Uterus (tissue), 4 donors: Measurements from ENCODE around the gene STUB1. TPM values are rescaled to one million over a fixed set of nuclear protein-coding genes. Genes with fewer than 3 reads are reported as not detected.

Experiments
- DNase-seq, 2 donors: peaks; one replicate each; pipeline ENCODE4 v3.0.0-alpha.2; 2019 to 2020
- H3K27ac ChIP-seq, 2 donors: fragments of 200-600 bp; sonication (generic); 1 replicate in 1 of 2; 2 replicates in 1 of 2; pipeline ENCODE4 v1.5.1; 2016 to 2018
- H3K27me3 ChIP-seq, 2 donors: fragments of 200-600 bp; sonication (generic); one replicate each; pipeline ENCODE4 v1.5.1; 2018 to 2019; ENCODE audit warnings: control low read depth in 1 of 2
- H3K36me3 ChIP-seq, 2 donors: fragments of 200-600 bp; sonication (generic); one replicate each; pipeline ENCODE4 v1.5.1; 2019; ENCODE audit warnings: control low read depth in 1 of 2
- H3K4me1 ChIP-seq, 2 donors: fragments of 200-600 bp; sonication (generic); one replicate each; pipeline ENCODE4 v1.5.1; 2018 to 2019; ENCODE audit warnings: control low read depth in 1 of 2
- H3K4me3 ChIP-seq, 2 donors: fragments of 200-600 bp; sonication (generic); 1 replicate in 1 of 2; 2 replicates in 1 of 2; pipeline ENCODE4 v1.5.1; 2018 to 2019; ENCODE audit warnings: mild to moderate bottlenecking in 1 of 2
- H3K9me3 ChIP-seq, 2 donors: fragments of 200-600 bp; sonication (generic); one replicate each; pipeline ENCODE4 v1.5.1; 2019; ENCODE audit warnings: control low read depth in 1 of 2
- CTCF ChIP-seq, 4 experiments: fragments of 200-600 bp in 2 of 4; fragments of 450-650 bp in 2 of 4; sonication (generic) in 2 of 4; IDR thresholded peaks; one replicate each; pipeline ENCODE4 v1.5.1; 2016 to 2019; ENCODE audit warnings: antibody characterized with exemption in 4 of 4, mild to moderate bottlenecking in 2 of 4, moderate library complexity in 1 of 4
- POLR2A ChIP-seq, 2 donors: fragments of 450-650 bp; IDR thresholded peaks; one replicate each; pipeline ENCODE4 v1.6.1; 2016; ENCODE audit warnings: antibody characterized with exemption in 2 of 2, mild to moderate bottlenecking in 1 of 2, moderate library complexity in 1 of 2
- intact Hi-C: fragments of 100-400 bp; cut with DNase I; formaldehyde crosslinking; loops from one replicate; pipeline ENCODE4 v1.15.1; 2023; ENCODE audit warnings: low total_unique reads
- total RNA-seq, 4 donors: library from RNA; depleted of rRNA in 3 of 4; stranded (reverse); fragments of >200 nt in 3 of 4; gene quantifications; one replicate each; pipeline versions ENCODE4 v1.1.0 to v1.2.4, GENCODE V29; 2014 to 2023
- donor health status: DM: yes; HTN: yes; CAD: no.

STUB1 gene
- total RNA-seq, 4 donors from 2014 or later: 62.7 to 212 (median 93.3) TPM

- H3K27me3 ChIP-seq: peaks cover 23 to 24% of the 10 kb centered on the region in 2 donors
- DNase-seq: no peak
- intact Hi-C loops: no loop called here
- peaks cover 0 to 12% of the 10 kb centered on the region in 2 donors for H3K4me1 ChIP-seq
- no peak overlapping the region for H3K4me3 ChIP-seq
- no peak overlapping the region for H3K27ac ChIP-seq
- H3K36me3 ChIP-seq: no peaks in the 10 kb centered on the region
- H3K9me3 ChIP-seq: no peaks in the 10 kb centered on the region
- TF ChIP-seq POLR2A (IDR thresholded peaks at IDR 0.05) (peak in 1 of 2 donors; percentile 21), CTCF (IDR thresholded peaks at IDR 0.05) (no peak)
These were observed 15.3 kb downstream of the STUB1 start for GRCh38 chr16:695355-696089.

GRCh38 chr16:698911-699671 is 18.9 kb downstream of the STUB1 start:
- H3K4me3 ChIP-seq: no peak overlapping the region
- peaks cover 0 to 8% of the 10 kb centered on the region in 2 donors for H3K4me1 ChIP-seq
- no peaks in the 10 kb centered on the region for H3K9me3 ChIP-seq
- no peaks in the 10 kb centered on the region for H3K36me3 ChIP-seq
- no peak overlapping the region for H3K27ac ChIP-seq
- intact Hi-C loops: no loop called here
- H3K27me3 ChIP-seq: peaks cover 27 to 32% of the 10 kb centered on the region in 2 donors
- DNase-seq: no peak
- TF ChIP-seq CTCF (IDR thresholded peaks at IDR 0.05) (no peak), POLR2A (IDR thresholded peaks at IDR 0.05) (no peak)

- Histone ChIP-seq H3K36me3 (no peaks in the 10 kb centered on the region), H3K27ac (no peak overlapping the region), H3K27me3 (peaks cover 24% of the 10 kb centered on the region in 2 donors), H3K9me3 (no peaks in the 10 kb centered on the region), H3K4me3 (no peak overlapping the region), H3K4me1 (peaks cover 0 to 6% of the 10 kb centered on the region in 2 donors)
- intact Hi-C loops: no loop called here
- TF ChIP-seq CTCF (IDR thresholded peaks at IDR 0.05): no peak
- TF ChIP-seq POLR2A (IDR thresholded peaks at IDR 0.05): no peak
- no peak for DNase-seq
These were observed 20.7 kb downstream of the STUB1 start for GRCh38 chr16:700684-701584.

GRCh38 chr16:702341-702740 is 22.1 kb downstream of the STUB1 start:
- Histone ChIP-seq H3K27me3 (peaks cover 27 to 29% of the 10 kb centered on the region in 2 donors), H3K4me3 (no peak overlapping the region), H3K27ac (no peak overlapping the region), H3K9me3 (no peaks in the 10 kb centered on the region), H3K36me3 (no peaks in the 10 kb centered on the region), H3K4me1 (peaks cover 0 to 10% of the 10 kb centered on the region in 2 donors)
- no peak for DNase-seq
- intact Hi-C loops: no loop called here
- no peak for TF ChIP-seq POLR2A (IDR thresholded peaks at IDR 0.05)
- TF ChIP-seq CTCF (IDR thresholded peaks at IDR 0.05): no peak
